ENCODE data around the gene FUT6.

The FUT6 gene

DNA sequence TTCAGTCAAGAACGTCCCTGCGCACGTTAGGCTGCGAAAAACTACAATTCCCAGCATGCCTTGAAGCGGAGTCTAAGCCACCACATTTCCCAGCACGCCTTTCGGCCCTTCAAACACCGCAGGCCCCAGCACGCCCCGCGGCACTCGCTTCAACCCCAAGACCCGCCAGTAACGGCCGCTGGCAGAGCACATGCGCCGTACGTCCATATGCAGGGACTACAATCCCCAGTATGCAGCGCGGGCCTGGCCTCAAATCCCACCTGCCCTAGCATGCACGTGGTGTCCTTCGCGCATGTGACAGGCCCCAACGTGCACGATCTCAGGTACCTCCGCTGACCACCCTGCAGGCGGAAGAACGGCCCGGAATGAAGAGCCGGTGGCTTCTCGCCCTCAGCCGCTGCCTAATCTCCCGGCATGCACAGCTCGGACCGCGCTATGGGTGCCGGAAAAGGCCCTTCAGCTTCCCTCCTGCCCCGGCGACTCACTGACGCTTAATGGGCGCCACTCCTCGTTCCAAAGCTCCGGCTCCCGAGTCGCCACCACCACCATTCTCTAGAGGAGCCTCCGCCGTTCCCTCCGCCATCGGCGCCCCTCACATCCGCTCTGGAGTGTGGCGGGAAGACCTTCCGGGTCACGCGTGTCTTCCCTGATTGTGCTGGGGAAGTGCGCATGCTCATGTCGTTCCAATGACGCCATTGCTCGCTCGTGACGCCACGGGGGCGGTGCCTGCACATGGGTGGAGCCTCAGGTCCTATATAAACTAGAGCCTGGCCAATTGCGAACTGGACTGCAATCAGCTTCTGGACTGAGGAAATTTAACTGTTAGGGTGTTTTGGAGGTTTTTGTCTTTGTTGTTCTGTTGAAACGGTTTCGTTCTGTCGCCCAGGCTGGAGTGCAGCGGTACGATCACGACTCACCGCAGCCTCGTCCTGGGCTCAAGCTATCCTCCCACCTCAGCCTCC is 48.7 kb downstream of the FUT6 start, which contains the start of gene DUS3L:
Gene DUS3L (minus strand): TSS at position 605 of the 962 bp plus-strand sequence. CDS start 22 bp downstream, at position 583.
- DNase-seq (ENCODE audit: low read depth) = peak; percentile 94
- peak within 1 kb of the TSS; percentile 91 for H3K4me3 ChIP-seq (ENCODE audit: low read length)
- TF ChIP-seq, protein P1, sequence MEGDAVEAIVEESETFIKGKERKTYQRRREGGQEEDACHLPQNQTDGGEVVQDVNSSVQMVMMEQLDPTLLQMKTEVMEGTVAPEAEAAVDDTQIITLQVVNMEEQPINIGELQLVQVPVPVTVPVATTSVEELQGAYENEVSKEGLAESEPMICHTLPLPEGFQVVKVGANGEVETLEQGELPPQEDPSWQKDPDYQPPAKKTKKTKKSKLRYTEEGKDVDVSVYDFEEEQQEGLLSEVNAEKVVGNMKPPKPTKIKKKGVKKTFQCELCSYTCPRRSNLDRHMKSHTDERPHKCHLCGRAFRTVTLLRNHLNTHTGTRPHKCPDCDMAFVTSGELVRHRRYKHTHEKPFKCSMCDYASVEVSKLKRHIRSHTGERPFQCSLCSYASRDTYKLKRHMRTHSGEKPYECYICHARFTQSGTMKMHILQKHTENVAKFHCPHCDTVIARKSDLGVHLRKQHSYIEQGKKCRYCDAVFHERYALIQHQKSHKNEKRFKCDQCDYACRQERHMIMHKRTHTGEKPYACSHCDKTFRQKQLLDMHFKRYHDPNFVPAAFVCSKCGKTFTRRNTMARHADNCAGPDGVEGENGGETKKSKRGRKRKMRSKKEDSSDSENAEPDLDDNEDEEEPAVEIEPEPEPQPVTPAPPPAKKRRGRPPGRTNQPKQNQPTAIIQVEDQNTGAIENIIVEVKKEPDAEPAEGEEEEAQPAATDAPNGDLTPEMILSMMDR (conservative IDR thresholded peaks at IDR 0.05; ENCODE audit: low read depth, low read length) = no peak

GRCh38 chr19:5789886-5790558 is 49.5 kb downstream of the FUT6 start:
- peak overlapping the region; percentile 91 for H3K4me3 ChIP-seq (ENCODE audit: low read length)
- TF ChIP-seq, protein P1 (conservative IDR thresholded peaks at IDR 0.05; ENCODE audit: low read depth, low read length) = no peak
- no peak for DNase-seq (ENCODE audit: low read depth)

- TF ChIP-seq, protein P1 (conservative IDR thresholded peaks at IDR 0.05; ENCODE audit: low read depth, low read length) = no peak
- H3K4me3 ChIP-seq (ENCODE audit: low read length) = no peak overlapping the region
- no peak for DNase-seq (ENCODE audit: low read depth)
Observed at GRCh38 chr19:5789351-5789761, 50.1 kb downstream of the FUT6 start.

DNA sequence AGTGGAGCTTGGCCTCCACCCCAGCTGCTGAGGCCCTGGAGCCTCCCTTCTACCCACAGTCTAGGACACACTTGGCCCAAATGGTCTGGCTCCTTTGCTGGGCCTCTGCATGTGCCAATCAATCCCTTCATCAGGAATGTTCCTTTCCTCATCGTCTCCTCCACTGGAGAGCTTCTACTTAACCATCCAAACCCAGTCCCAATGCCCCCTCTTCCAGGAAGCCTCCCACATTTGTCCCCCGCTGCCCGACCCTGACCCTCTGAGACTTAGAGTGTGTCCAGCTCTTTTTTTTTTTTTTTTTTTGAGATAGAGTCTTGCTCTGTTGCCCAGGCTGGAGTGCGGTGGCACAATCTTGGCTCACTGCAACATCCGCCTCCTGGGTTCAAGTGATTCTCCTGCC is 51.1 kb downstream of the FUT6 start:
- TF ChIP-seq, protein P1 (conservative IDR thresholded peaks at IDR 0.05; ENCODE audit: low read depth, low read length) = no peak
- H3K4me3 ChIP-seq (ENCODE audit: low read length) = no peak overlapping the region
- DNase-seq (ENCODE audit: low read depth) = no peak

DNA sequence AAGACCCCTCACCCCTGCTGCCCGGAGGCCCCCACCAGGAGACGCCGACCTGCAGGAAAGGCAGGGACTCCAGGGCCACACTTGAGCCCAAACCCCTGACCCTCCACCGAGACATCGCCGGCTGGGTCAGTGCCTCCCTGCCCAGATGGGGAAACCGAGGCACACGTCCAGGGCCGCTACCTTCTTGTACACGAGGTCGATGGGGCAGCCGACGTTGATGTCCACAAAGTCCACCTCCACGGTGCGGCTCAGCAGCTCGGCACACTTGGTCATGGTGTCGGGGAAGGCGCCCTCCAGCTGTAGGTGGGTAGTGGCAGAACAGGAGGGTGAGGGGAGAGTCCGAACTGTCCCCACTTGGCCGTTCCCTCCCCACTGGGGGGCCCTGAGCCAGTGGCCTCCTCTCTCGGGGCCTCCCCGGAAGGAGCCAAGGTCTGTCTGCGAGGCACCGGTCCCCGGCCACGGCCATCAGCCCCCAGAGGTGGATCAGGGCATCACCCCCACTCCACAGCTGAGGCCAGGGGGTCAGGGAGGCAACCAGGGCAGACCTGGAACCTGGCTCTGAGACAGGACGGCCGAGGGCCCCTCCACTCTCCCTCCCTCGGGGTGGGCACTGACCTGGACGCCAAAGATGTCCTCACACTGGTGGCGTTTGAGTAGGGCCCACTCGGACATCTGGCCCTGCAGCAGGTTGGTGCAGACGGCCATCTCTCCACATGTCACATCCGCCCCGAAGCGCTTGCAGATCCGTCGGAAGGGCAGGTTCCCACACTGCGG is 51.9 kb downstream of the FUT6 start:
- no peak for DNase-seq (ENCODE audit: low read depth)
- H3K4me3 ChIP-seq (ENCODE audit: low read length) = no peak overlapping the region
- TF ChIP-seq, protein P1 (conservative IDR thresholded peaks at IDR 0.05; ENCODE audit: low read depth, low read length) = no peak

DNA sequence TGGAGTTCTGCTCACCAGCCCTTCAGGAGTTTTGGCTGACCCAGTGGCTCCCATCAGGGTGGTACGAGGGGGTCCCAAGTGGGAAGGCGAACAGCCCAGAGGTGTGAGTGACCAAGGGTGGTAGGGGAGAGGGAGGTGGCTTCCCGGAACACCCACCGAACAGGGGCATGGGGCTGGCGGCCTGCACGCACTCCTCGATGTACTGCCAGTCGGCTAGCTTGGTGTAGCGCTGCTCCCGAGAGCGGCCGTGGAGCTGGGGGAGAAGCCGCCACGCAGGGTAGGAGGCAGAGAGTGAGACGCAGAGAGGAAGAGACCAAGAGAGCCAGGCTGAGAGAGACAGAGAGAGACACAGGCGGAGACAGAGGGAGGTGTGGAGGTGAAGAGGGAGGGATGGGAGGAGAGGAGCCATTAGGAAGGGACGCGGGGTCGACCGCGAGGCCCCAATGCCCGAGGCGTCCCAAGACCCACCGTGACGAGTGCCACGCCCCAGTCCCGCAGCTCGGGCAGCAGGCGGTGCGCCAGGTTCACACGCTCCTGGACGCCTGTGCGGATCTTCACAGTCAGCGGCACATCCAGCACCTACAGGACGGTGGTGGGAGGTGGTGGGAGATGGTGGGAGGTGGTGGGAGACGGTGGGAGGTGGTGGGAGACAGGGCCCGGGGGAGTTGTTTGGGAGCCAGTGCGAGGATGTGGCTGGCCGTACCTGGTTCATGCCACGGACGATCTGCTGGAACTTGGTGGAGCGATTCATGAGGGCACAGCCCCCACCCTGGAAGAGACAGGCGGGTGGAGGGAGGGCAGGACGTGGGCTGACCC is 52.7 kb downstream of the FUT6 start:
- TF ChIP-seq, protein P1 (conservative IDR thresholded peaks at IDR 0.05; ENCODE audit: low read depth, low read length) = no peak
- DNase-seq (ENCODE audit: low read depth) = no peak
- no peak overlapping the region for H3K4me3 ChIP-seq (ENCODE audit: low read length)
